Neuronal stem cell (in vitro differentiated cells): ENCODE results near the gene ETFA.

Source experiments
- DNase-seq: peaks from one replicate; pipeline ENCODE4 v3.0.0-alpha.2; 2013; ENCODE audit warnings: low spot score
- H2AFZ ChIP-seq: one replicate; pipeline ENCODE4 v1.6.1; 2013; ENCODE audit warnings: mild to moderate bottlenecking, low read length, inconsistent platforms
- H2AK5ac ChIP-seq: 2 replicates; pipeline ENCODE4 v1.6.1; 2013; ENCODE audit warnings: low read depth, mild to moderate bottlenecking, inconsistent platforms, low read length, moderate library complexity, mixed read lengths
- H2BK120ac ChIP-seq: 2 replicates; pipeline ENCODE4 v1.6.1; 2013; ENCODE audit warnings: low read depth, mild to moderate bottlenecking, inconsistent platforms, low read length, moderate library complexity, mixed read lengths
- H2BK12ac ChIP-seq: one replicate; pipeline ENCODE4 v1.6.1; 2013; ENCODE audit warnings: low read length, inconsistent platforms
- H2BK15ac ChIP-seq: 2 replicates; pipeline ENCODE4 v1.6.1; 2013; ENCODE audit warnings: mild to moderate bottlenecking, low read length, inconsistent platforms, mixed read lengths
- H2BK5ac ChIP-seq: one replicate; pipeline ENCODE4 v1.6.1; 2013; ENCODE audit warnings: inconsistent platforms, mild to moderate bottlenecking, low read length, moderate library complexity
- H3K14ac ChIP-seq: one replicate; pipeline ENCODE4 v1.6.1; 2013; ENCODE audit warnings: low read length, inconsistent platforms
- H3K18ac ChIP-seq: 2 replicates; pipeline ENCODE4 v1.6.1; 2013; ENCODE audit warnings: low read length, inconsistent platforms
- H3K23ac ChIP-seq: 2 replicates; pipeline ENCODE4 v1.6.1; 2013; ENCODE audit warnings: low read depth, mild to moderate bottlenecking, mixed read lengths, low read length, inconsistent platforms; ENCODE audit not compliant: poor library complexity
- H3K27ac ChIP-seq: replicated peaks from 3 replicates; pipeline ENCODE4 v1.5.1; 2013; ENCODE audit warnings: low read length, inconsistent platforms
- H3K27me3 ChIP-seq, 3 experiments: 2 replicates each; pipeline ENCODE4 v1.6.1; 2013; ENCODE audit warnings: low read length in 3 of 3, mild to moderate bottlenecking in 2 of 3, inconsistent platforms in 1 of 3, low read depth in 1 of 3, mixed read lengths in 1 of 3, moderate library complexity in 1 of 3; ENCODE audit not compliant: control insufficient read depth in 3 of 3, insufficient read depth in 3 of 3
- H3K36me3 ChIP-seq, 2 donors: replicated peaks in 1 of 2; 2 replicates each; pipeline ENCODE4 v1.6.1; 2013; ENCODE audit warnings: low read length in 2 of 2; ENCODE audit not compliant: control insufficient read depth in 2 of 2, insufficient read depth in 2 of 2
- H3K4ac ChIP-seq: 2 replicates; pipeline ENCODE4 v1.6.1; 2013; ENCODE audit warnings: inconsistent platforms, mild to moderate bottlenecking, low read length, moderate library complexity
- H3K4me1 ChIP-seq, 2 donors: 1 replicate in 1 of 2; 2 replicates in 1 of 2; pipeline ENCODE4 v1.6.1; 2013; ENCODE audit warnings: low read length in 2 of 2, low read depth in 1 of 2; ENCODE audit not compliant: control insufficient read depth in 2 of 2, insufficient read depth in 1 of 2
- H3K4me2 ChIP-seq: one replicate; pipeline ENCODE4 v1.6.1; 2013; ENCODE audit warnings: mild to moderate bottlenecking, low read length, inconsistent platforms; ENCODE audit not compliant: insufficient read depth, poor library complexity, severe bottlenecking
- H3K4me3 ChIP-seq, 2 donors: 2 replicates each; pipeline ENCODE4 v1.5.1; 2013; ENCODE audit warnings: low read length in 2 of 2, mild to moderate bottlenecking in 2 of 2, inconsistent platforms in 1 of 2, moderate library complexity in 1 of 2
- H3K79me1 ChIP-seq: one replicate; pipeline ENCODE4 v1.6.1; 2013; ENCODE audit warnings: low read depth, mild to moderate bottlenecking, inconsistent platforms, low read length, moderate library complexity
- H3K9ac ChIP-seq: one replicate; pipeline ENCODE4 v1.6.1; 2013; ENCODE audit warnings: mild to moderate bottlenecking, low read depth, low read length, inconsistent platforms; ENCODE audit not compliant: poor library complexity
- H3K9me3 ChIP-seq, 2 donors: replicated peaks in 1 of 2; 2 replicates each; pipeline versions ENCODE3 to v1.6.1; 2013; ENCODE audit warnings: low read length in 2 of 2, mild to moderate bottlenecking in 2 of 2, inconsistent platforms in 1 of 2, low read depth in 1 of 2, mixed read lengths in 1 of 2, moderate library complexity in 1 of 2; ENCODE audit not compliant: control insufficient read depth in 2 of 2, insufficient read depth in 1 of 2
- H4K8ac ChIP-seq: one replicate; pipeline ENCODE4 v1.6.1; 2013; ENCODE audit warnings: low read depth, mild to moderate bottlenecking, inconsistent platforms, low read length, moderate library complexity
- H4K91ac ChIP-seq: one replicate; pipeline ENCODE4 v1.6.1; 2013; ENCODE audit warnings: low read length, low read depth, mild to moderate bottlenecking, inconsistent platforms; ENCODE audit not compliant: poor library complexity
- WGBS, 2 donors: extraction: QIAGEN DNeasy Blood & Tissue Kit; methylation state at CpG; one replicate each; pipeline ENCODE4 v1.1.7; 2013; ENCODE audit warnings: missing lambda C conversion rate in 2 of 2, mixed read lengths in 1 of 2; ENCODE audit not compliant: insufficient read length in 2 of 2, insufficient replicate concordance in 1 of 2; ENCODE audit errors: extremely low coverage in 2 of 2; 5-methylcytosine and 5-hydroxymethylcytosine counted together

Gene ETFA

DNA sequence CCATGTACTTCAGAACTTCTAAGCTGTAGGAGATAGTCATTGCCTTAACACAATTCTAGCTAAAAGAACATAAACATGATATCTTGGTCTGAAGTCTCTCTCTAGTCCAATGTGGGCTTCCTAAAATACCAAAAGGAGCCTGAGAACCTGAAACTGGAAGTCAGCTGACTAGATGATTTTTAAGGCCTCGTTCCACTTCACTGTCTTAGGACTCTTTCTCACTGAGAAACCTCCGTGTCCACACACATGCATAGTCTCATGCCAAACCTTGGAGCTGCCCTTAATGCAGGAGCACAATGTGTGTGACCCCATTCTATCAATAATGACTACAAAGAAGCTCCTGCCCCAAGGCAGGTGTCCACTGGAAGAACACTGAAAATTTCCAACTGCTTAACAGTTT is 87.7 kb downstream of the ETFA start:
- H3K36me3 ChIP-seq: peaks cover 8 to 37% of the 10 kb centered on the region in 2 donors
- no peaks in the 10 kb centered on the region for H3K27me3 ChIP-seq
- no peak overlapping the region for H2BK5ac ChIP-seq
- no peak overlapping the region for H2BK120ac ChIP-seq
- no peak overlapping the region for H2BK15ac ChIP-seq
- H2AFZ ChIP-seq: no peak overlapping the region
- no peak overlapping the region for H3K4me2 ChIP-seq
- no peak overlapping the region for H3K14ac ChIP-seq
- H4K8ac ChIP-seq: no peak overlapping the region
- peaks cover 0 to 23% of the 10 kb centered on the region in 2 donors for H3K9me3 ChIP-seq
- H3K79me1 ChIP-seq: no peaks in the 10 kb centered on the region
- no CpG with 5 or more reads among the region's 2 CpGs for WGBS, 2 donors
- no peaks in the 10 kb centered on the region for H3K4me1 ChIP-seq
- DNase-seq: no peak
- no peak overlapping the region for H2AK5ac ChIP-seq
- no peak overlapping the region for H3K4ac ChIP-seq
- no peak overlapping the region for H2BK12ac ChIP-seq
- no peak overlapping the region for H3K18ac ChIP-seq
- no peak overlapping the region for H3K23ac ChIP-seq
- no peak overlapping the region for H3K4me3 ChIP-seq
- H3K9ac ChIP-seq: no peak overlapping the region
- no peak overlapping the region for H4K91ac ChIP-seq
- H3K27ac ChIP-seq: no peak overlapping the region

DNA sequence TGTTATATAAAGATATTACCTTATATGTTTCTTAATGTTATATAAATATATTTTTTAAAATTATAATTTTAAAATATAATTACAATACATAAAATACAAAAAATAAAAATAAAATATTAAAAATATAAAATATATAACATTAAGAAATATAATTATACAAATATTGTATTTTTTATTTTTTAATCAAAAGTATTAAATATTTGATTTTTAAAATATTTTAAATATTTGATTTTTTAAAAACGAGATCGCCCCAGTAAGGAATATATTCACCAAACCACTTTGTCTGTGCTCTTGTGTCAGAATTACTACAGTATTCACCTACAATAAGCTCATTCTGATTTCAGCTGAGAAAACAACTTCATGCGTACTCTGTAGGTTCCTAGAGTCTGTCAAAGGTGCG is 89.1 kb downstream of the ETFA start:
- Histone ChIP-seq H3K4me2 (no peak overlapping the region), H3K9me3 (peaks cover 0 to 23% of the 10 kb centered on the region in 2 donors), H2AFZ (no peak overlapping the region), H2BK15ac (no peak overlapping the region), H3K18ac (no peak overlapping the region), H3K9ac (no peak overlapping the region), H4K91ac (no peak overlapping the region), H3K27ac (no peak overlapping the region), H3K4me3 (no peak overlapping the region), H3K14ac (no peak overlapping the region), H3K23ac (no peak overlapping the region), H3K79me1 (no peaks in the 10 kb centered on the region), H3K4me1 (peaks cover 0 to 1% of the 10 kb centered on the region in 2 donors), H3K27me3 (no peaks in the 10 kb centered on the region), H2AK5ac (no peak overlapping the region), H4K8ac (no peak overlapping the region), H2BK5ac (no peak overlapping the region), H2BK12ac (no peak overlapping the region), H3K36me3 (peaks cover 10 to 30% of the 10 kb centered on the region in 2 donors), H3K4ac (no peak overlapping the region), H2BK120ac (no peak overlapping the region)
- no peak for DNase-seq
- WGBS, 2 donors: no CpG with 5 or more reads among the region's 4 CpGs

DNA sequence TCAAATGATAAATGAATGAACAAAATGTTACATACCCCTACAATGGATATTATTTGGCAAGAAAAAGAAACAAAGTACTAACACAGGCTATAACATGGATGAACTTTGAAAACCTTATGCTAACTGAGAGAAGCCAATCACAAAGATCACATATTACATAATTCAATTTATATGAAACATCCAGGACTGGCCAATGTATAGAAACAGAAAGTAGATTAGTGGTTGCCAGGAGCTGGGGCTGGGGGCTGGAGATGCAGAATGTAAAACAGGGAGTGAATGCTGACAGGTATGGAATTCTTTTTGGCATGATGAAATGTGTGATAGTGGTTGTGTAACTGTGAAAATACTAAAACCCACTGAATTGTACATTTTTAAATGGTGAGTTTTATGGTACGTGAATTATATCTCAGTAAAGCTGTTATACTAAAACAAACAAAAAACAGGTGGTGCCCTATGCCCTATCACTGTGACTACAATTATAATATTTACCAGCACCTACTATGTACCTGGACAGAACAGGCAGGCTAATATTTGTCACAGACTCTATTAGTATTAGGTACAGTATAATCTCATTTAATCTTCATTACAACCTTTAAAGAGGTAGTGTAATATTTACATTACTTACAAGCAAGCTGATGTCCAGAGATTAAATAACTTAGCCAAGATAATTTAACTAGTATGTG is 90.0 kb downstream of the ETFA start:
- H3K9ac ChIP-seq: no peak overlapping the region
- peaks cover 0 to 23% of the 10 kb centered on the region in 2 donors for H3K9me3 ChIP-seq
- H4K91ac ChIP-seq: no peak overlapping the region
- H2BK15ac ChIP-seq: no peak overlapping the region
- H2BK12ac ChIP-seq: no peak overlapping the region
- H4K8ac ChIP-seq: no peak overlapping the region
- H2AFZ ChIP-seq: no peak overlapping the region
- no peak overlapping the region for H3K4me3 ChIP-seq
- no peaks in the 10 kb centered on the region for H3K79me1 ChIP-seq
- H3K27ac ChIP-seq: no peak overlapping the region
- DNase-seq: no peak
- H3K4ac ChIP-seq: no peak overlapping the region
- H3K14ac ChIP-seq: no peak overlapping the region
- H2AK5ac ChIP-seq: no peak overlapping the region
- H3K18ac ChIP-seq: no peak overlapping the region
- no peak overlapping the region for H3K23ac ChIP-seq
- no peak overlapping the region for H3K4me2 ChIP-seq
- no peaks in the 10 kb centered on the region for H3K27me3 ChIP-seq
- H3K36me3 ChIP-seq: peaks cover 10 to 26% of the 10 kb centered on the region in 2 donors
- no peak overlapping the region for H2BK5ac ChIP-seq
- no peak overlapping the region for H2BK120ac ChIP-seq
- no CpG with 5 or more reads among the region's 1 CpG for WGBS, 2 donors
- peaks cover 0 to 1% of the 10 kb centered on the region in 2 donors for H3K4me1 ChIP-seq

DNA sequence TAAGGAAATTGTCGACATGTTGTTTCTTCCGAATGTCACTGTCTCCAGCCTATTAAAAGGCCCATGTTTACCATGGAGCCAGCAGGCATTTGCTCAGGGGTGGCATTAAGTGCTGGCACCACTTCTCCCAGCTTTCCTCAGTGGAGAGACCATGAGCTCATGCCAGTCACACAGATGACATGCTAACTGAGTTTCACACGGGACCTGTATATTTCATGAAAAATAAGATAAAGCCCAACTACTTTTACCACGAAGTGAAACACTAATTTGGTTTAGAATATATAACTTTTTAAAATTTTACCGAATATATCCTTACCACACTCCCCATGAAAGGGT is 93.4 kb downstream of the ETFA start:
- H3K4ac ChIP-seq: no peak overlapping the region
- H2BK5ac ChIP-seq: no peak overlapping the region
- WGBS, 2 donors: no CpG with 5 or more reads among the region's 5 CpGs

More for the DNA sequence above, 93.4 kb downstream of the ETFA start:
- H2AFZ ChIP-seq: no peak overlapping the region
- H3K9ac ChIP-seq: no peak overlapping the region
- H3K4me1 ChIP-seq: peaks cover 0 to 7% of the 10 kb centered on the region in 2 donors
- no peak overlapping the region for H3K18ac ChIP-seq
- no peak overlapping the region for H2BK120ac ChIP-seq
- no peak overlapping the region for H3K14ac ChIP-seq
- no peak overlapping the region for H2AK5ac ChIP-seq
- H4K91ac ChIP-seq: no peak overlapping the region
- no peak overlapping the region for H2BK15ac ChIP-seq
- H3K27me3 ChIP-seq: no peaks in the 10 kb centered on the region
- H3K9me3 ChIP-seq: peaks cover 0 to 23% of the 10 kb centered on the region in 2 donors
- no peak overlapping the region for H3K4me3 ChIP-seq
- H3K4me2 ChIP-seq: no peak overlapping the region
- no peaks in the 10 kb centered on the region for H3K79me1 ChIP-seq
- H3K27ac ChIP-seq: no peak overlapping the region
- no peak for DNase-seq
- no peak overlapping the region for H3K23ac ChIP-seq
- peaks cover 3 to 24% of the 10 kb centered on the region in 2 donors for H3K36me3 ChIP-seq
- no peak overlapping the region for H2BK12ac ChIP-seq
- H4K8ac ChIP-seq: no peak overlapping the region
